Endothelial cell of umbilical vein (primary cell): ENCODE data around the gene DAD1. TPM values are rescaled to one million over a fixed set of nuclear protein-coding genes. Genes with fewer than 3 reads are reported as not detected.

Experiments used
- BruUV-seq: library from RNA; stranded (reverse); fragments of 400-500 nt; replicated peaks from 2 replicates; lab custom pipeline; 2021; lab: Mats Ljungman, UMichigan
- CTCF ChIA-PET: fragments of 300-600, 350-600 bp; sonication (Branson Sonifier 250); formaldehyde crosslinking; loops from one replicate; lab custom pipeline; 2021; ENCODE audit warnings: antibody characterized with exemption, inconsistent platforms; lab: Charles Lee
- POLR2A ChIA-PET: fragments of 300-600, 350-600 bp; sonication (Branson Sonifier 250); formaldehyde crosslinking; loops from one replicate; lab custom pipeline; 2021; ENCODE audit warnings: antibody characterized with exemption, inconsistent platforms; lab: Charles Lee
- DNase-seq: peaks from one replicate; pipeline ENCODE4 v3.0.0-alpha.2; 2011; ENCODE audit warnings: low read depth, low spot score
- FAIRE-seq: peaks from 2 replicates; lab custom pipeline; 2011; peaks lifted over from hg19 to GRCh38; lab: Jason Lieb, UNC
- H2AFZ ChIP-seq: 2 replicates; pipeline ENCODE4 v1.6.0; 2012; ENCODE audit warnings: low read depth, low read length, control low read depth, inconsistent platforms
- H3K27ac ChIP-seq: 2 replicates; pipeline ENCODE4 v1.5.1; 2011; ENCODE audit warnings: low read depth, mild to moderate bottlenecking, control low read depth, low read length, moderate library complexity; ENCODE audit not compliant: insufficient read depth
- H3K27me3 ChIP-seq, 2 experiments: 2 replicates each; pipeline versions ENCODE4 v1.6.0 to v1.6.1; 2011; ENCODE audit warnings: low read length in 2 of 2, mixed read lengths in 1 of 2; ENCODE audit not compliant: control insufficient read depth in 2 of 2, insufficient read depth in 2 of 2
- H3K36me3 ChIP-seq, 2 experiments: 2 replicates in 1 of 2; 3 replicates in 1 of 2; pipeline ENCODE4 v1.5.1; 2011; ENCODE audit warnings: low read length in 2 of 2, mild to moderate bottlenecking in 1 of 2, moderate library complexity in 1 of 2; ENCODE audit not compliant: control insufficient read depth in 2 of 2, insufficient read depth in 2 of 2; ENCODE audit errors: extremely low read depth in 1 of 2
- H3K4me1 ChIP-seq: 3 replicates; pipeline ENCODE4 v1.5.1; 2011; ENCODE audit warnings: mild to moderate bottlenecking, low read length; ENCODE audit not compliant: control insufficient read depth, insufficient read depth; ENCODE audit errors: extremely low read depth
- H3K4me2 ChIP-seq: 2 replicates; pipeline ENCODE4 v1.6.1; 2011; ENCODE audit warnings: low read length, control low read depth, mixed read lengths; ENCODE audit not compliant: insufficient read depth
- H3K4me3 ChIP-seq, 3 experiments: fragments of 200-600 bp in 1 of 3; sonication (generic), shearing (Covaris generic) in 1 of 3; replicated peaks in 1 of 3; 2 replicates each; pipeline ENCODE4 v1.5.1; 2011 to 2016; ENCODE audit warnings: control low read depth in 3 of 3, low read length in 3 of 3, mild to moderate bottlenecking in 2 of 3, inconsistent platforms in 1 of 3, low read depth in 1 of 3, moderate library complexity in 1 of 3; ENCODE audit not compliant: insufficient read depth in 1 of 3
- H3K79me2 ChIP-seq: 2 replicates; pipeline ENCODE4 v1.6.0; 2012; ENCODE audit warnings: low read length, inconsistent platforms; ENCODE audit not compliant: control insufficient read depth, insufficient read depth
- H3K9ac ChIP-seq: replicated peaks from 2 replicates; pipeline ENCODE3; 2011; ENCODE audit warnings: low read length, control low read depth; ENCODE audit not compliant: insufficient read depth; ENCODE audit errors: extremely low read depth
- H3K9me1 ChIP-seq: replicated peaks from 3 replicates; pipeline ENCODE4 v1.6.0; 2011; ENCODE audit warnings: mild to moderate bottlenecking, low read length; ENCODE audit not compliant: control insufficient read depth, insufficient read depth; ENCODE audit errors: extremely low read depth
- H3K9me3 ChIP-seq: replicated peaks from 2 replicates; pipeline ENCODE4 v1.5.1; 2012; ENCODE audit warnings: low read length, inconsistent platforms; ENCODE audit not compliant: control insufficient read depth, insufficient read depth
- H4K20me1 ChIP-seq: replicated peaks from 2 replicates; pipeline ENCODE3; 2011; ENCODE audit warnings: mild to moderate bottlenecking, low read length; ENCODE audit not compliant: control insufficient read depth, insufficient read depth; ENCODE audit errors: extremely low read depth
- EZH2 ChIP-seq: IDR thresholded peaks from 2 replicates; pipeline ENCODE4 v1.6.1; 2012; ENCODE audit warnings: borderline replicate concordance, low read depth, mild to moderate bottlenecking, moderate library complexity, low read length, inconsistent platforms; ENCODE audit not compliant: severe bottlenecking
- FOS ChIP-seq: IDR thresholded peaks from 2 replicates; pipeline ENCODE4 v1.6.1; 2011; ENCODE audit warnings: mild to moderate bottlenecking, low read length, moderate library complexity, borderline replicate concordance; ENCODE audit not compliant: insufficient read depth
- GATA2 ChIP-seq: IDR thresholded peaks from 2 replicates; pipeline ENCODE4 v1.7.0; 2011; ENCODE audit warnings: low read depth, mild to moderate bottlenecking, moderate library complexity, mixed read lengths, low read length; ENCODE audit not compliant: insufficient read length, insufficient read depth
- JUN ChIP-seq: IDR thresholded peaks from 2 replicates; pipeline ENCODE4 v1.6.1; 2011; ENCODE audit warnings: borderline replicate concordance, low read depth; ENCODE audit not compliant: insufficient read length, insufficient read depth
- MYC ChIP-seq: IDR thresholded peaks from one replicate; pipeline ENCODE4 v1.6.1; 2011; ENCODE audit warnings: mild to moderate bottlenecking, low read depth, low read length
- POLR2A ChIP-seq: IDR thresholded peaks from 2 replicates; pipeline ENCODE4 v1.6.1; 2012; ENCODE audit warnings: low read depth, mild to moderate bottlenecking, control low read depth, low read length
- POLR2AphosphoS5 ChIP-seq: IDR thresholded peaks from 2 replicates; pipeline ENCODE4 v1.6.1; 2012; ENCODE audit warnings: low read depth, mild to moderate bottlenecking, control low read depth, low read length, moderate library complexity; ENCODE audit not compliant: insufficient read depth
- dilution Hi-C: fragments of 300-500 bp; cut with MboI; formaldehyde crosslinking; loops from one replicate; pipeline ENCODE4 v1.15.0; 2019; ENCODE audit warnings: low sequenced_read_pairs; ENCODE audit not compliant: extremely low pct_ligation_motif_present
- intact Hi-C: fragments of 100-400 bp; cut with micrococcal nuclease; formaldehyde crosslinking; loops from one replicate; pipeline ENCODE4 v1.10.0; 2022
- polyA plus RNA-seq, 4 experiments: library from polyadenylated mRNA; depleted of rRNA in 3 of 4; stranded (reverse) in 3 of 4; unstranded in 1 of 4; fragments of >200 nt; gene quantifications; 2 replicates each; pipeline versions ENCODE4 v1.2.1 to v1.2.3, GENCODE V29; 2011 to 2012; ENCODE audit warnings: missing spikeins in 1 of 4
- total RNA-seq: library from RNA; stranded (reverse); gene quantifications from 2 replicates; pipeline ENCODE4 v1.2.3, GENCODE V29; 2021
- TF ChIP-seq, protein P1 (sequence below): IDR thresholded peaks from 2 replicates; pipeline ENCODE4 v1.6.1; 2011; ENCODE audit not compliant: insufficient read depth, insufficient read length
- TF ChIP-seq, protein P2 (sequence below), 2 donors: IDR thresholded peaks; 1 replicate in 1 of 2; 2 replicates in 1 of 2; pipeline ENCODE4 v1.5.1; 2011; ENCODE audit warnings: low read length in 2 of 2, mild to moderate bottlenecking in 2 of 2, moderate library complexity in 2 of 2, control low read depth in 1 of 2, inconsistent platforms in 1 of 2, low read depth in 1 of 2; ENCODE audit not compliant: insufficient read depth in 1 of 2; ENCODE audit errors: extremely low read depth in 1 of 2

The DAD1 gene
- total and polyA plus RNA-seq, 2 donors (not counting 3 experiments of a cell fraction or from before 2014, with no cell fraction given), result 299 to 1,227 TPM

- DNase-seq (no peak), FAIRE-seq (no peak)
- Histone ChIP-seq H3K4me2 (peak overlapping the region; percentile 86), H3K27ac (peak overlapping the region; percentile 53), H2AFZ (peak overlapping the region; percentile 95), H4K20me1 (no peaks in the 10 kb centered on the region), H3K9me1 (no peaks in the 10 kb centered on the region), H3K9me3 (no peaks in the 10 kb centered on the region), H3K4me3 (peak overlapping the region; percentile 56 to 68 (median 62)), H3K79me2 (peaks cover 1% of the 10 kb centered on the region), H3K27me3 (peaks cover 2 to 9% of the 10 kb centered on the region in 2 experiments), H3K4me1 (peaks cover 11% of the 10 kb centered on the region), H3K9ac (peak overlapping the region; percentile 66), H3K36me3 (peaks cover 0 to 8% of the 10 kb centered on the region in 2 experiments)
- dilution Hi-C loops (no loop called here), intact Hi-C loops (loop anchor here (1.0 kb wide), 3 partner anchors 8 to 56 kb away; partner anchors contain the start of gene DAD1)
- POLR2A ChIA-PET, result interaction anchor here (0.7 to 1.6 kb wide), 2 partner anchors 9 to 30 kb away, joined by 7 to 10 read pairs; partner anchors contain the start of gene DAD1
- CTCF ChIA-PET, result interaction anchor here (1.4 to 4.2 kb wide), 6 partner anchors 9 to 257 kb away, joined by 3 to 45 read pairs (median 14); partner anchors contain the start of gene DAD1
- TF ChIP-seq GATA2, result no peak
- TF ChIP-seq JUN, result no peak
- TF ChIP-seq, protein P1, sequence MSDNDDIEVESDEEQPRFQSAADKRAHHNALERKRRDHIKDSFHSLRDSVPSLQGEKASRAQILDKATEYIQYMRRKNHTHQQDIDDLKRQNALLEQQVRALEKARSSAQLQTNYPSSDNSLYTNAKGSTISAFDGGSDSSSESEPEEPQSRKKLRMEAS, result no peak
- TF ChIP-seq EZH2, result no peak
- TF ChIP-seq POLR2A, result no peak
- BruUV-seq, result no TSS peak
Measured at GRCh38 chr14:22597771-22598098, 8.7 kb upstream of the DAD1 start.

DNA sequence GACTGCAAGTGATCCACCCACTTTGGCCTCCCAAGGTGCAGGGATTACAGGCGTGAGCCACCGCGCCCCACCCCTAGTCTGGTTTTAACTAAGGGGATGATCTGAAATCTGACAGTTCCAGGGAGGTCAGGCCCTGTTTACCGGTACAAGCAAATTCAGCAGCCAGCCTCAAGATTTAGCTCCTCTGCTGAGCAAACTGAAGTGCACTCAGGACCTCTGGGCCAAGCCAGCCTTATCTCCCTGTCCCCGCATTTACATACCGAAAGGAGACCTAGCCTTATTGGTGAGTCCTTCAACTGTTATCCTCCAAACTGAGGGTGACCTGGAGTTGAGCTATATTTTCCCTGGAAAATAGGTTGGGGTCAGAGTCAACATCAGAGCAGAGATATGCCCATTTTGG is 8.2 kb upstream of the DAD1 start:
- H3K9me3 ChIP-seq, result no peaks in the 10 kb centered on the region
- H3K79me2 ChIP-seq, result peaks cover 1% of the 10 kb centered on the region
- ChIA-PET POLR2A (interaction anchor here (1.6 kb wide), 1 partner anchor 8 kb away, joined by 7 read pairs; the partner anchor contains the start of gene DAD1), CTCF (interaction anchor here (2.7 to 4.2 kb wide), 3 partner anchors 9 to 55 kb away, joined by 21 to 45 read pairs (median 42); partner anchors contain the start of gene DAD1)
- H3K36me3 ChIP-seq, result peaks cover 0 to 5% of the 10 kb centered on the region in 2 experiments
- H3K9ac ChIP-seq, result no peak overlapping the region
- dilution Hi-C loops, result no loop called here
- TF ChIP-seq POLR2A (no peak), EZH2 (no peak), GATA2 (no peak), JUN (no peak), POLR2AphosphoS5 (no peak), FOS (no peak), MYC (no peak)
- TF ChIP-seq, protein P2, sequence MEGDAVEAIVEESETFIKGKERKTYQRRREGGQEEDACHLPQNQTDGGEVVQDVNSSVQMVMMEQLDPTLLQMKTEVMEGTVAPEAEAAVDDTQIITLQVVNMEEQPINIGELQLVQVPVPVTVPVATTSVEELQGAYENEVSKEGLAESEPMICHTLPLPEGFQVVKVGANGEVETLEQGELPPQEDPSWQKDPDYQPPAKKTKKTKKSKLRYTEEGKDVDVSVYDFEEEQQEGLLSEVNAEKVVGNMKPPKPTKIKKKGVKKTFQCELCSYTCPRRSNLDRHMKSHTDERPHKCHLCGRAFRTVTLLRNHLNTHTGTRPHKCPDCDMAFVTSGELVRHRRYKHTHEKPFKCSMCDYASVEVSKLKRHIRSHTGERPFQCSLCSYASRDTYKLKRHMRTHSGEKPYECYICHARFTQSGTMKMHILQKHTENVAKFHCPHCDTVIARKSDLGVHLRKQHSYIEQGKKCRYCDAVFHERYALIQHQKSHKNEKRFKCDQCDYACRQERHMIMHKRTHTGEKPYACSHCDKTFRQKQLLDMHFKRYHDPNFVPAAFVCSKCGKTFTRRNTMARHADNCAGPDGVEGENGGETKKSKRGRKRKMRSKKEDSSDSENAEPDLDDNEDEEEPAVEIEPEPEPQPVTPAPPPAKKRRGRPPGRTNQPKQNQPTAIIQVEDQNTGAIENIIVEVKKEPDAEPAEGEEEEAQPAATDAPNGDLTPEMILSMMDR (IDR thresholded peaks at IDR 0.05; ENCODE audit: extremely low read depth in 1 of 2, insufficient read depth in 1 of 2, low read depth in 1 of 2, low read length in 2 of 2), result no peak
- TF ChIP-seq, protein P1, result no peak
- peaks cover 3 to 9% of the 10 kb centered on the region in 2 experiments for H3K27me3 ChIP-seq
- H3K9me1 ChIP-seq, result no peaks in the 10 kb centered on the region
- H3K4me1 ChIP-seq, result peaks cover 11% of the 10 kb centered on the region
- H3K27ac ChIP-seq, result no peak overlapping the region
- H3K4me2 ChIP-seq, result no peak overlapping the region
- no TSS peak for BruUV-seq
- DNase-seq (no peak), FAIRE-seq (no peak)
- H3K4me3 ChIP-seq, result no peak overlapping the region
- H2AFZ ChIP-seq, result no peak overlapping the region
- H4K20me1 ChIP-seq, result no peaks in the 10 kb centered on the region
- intact Hi-C loops, result no loop called here
